DMS 273 treated with DMSO at 0.1 percent for 48 hours (cell line): ENCODE measurements around the gene POU6F2.

Source experiments
- DNase-seq: peaks from one replicate; lab custom pipeline; 2025; lab: John Stamatoyannopoulos, UW

The POU6F2 gene

GRCh38 chr7:39128287-39128843, 150.7 kb downstream of the POU6F2 start:
- no peak for DNase-seq

DNA sequence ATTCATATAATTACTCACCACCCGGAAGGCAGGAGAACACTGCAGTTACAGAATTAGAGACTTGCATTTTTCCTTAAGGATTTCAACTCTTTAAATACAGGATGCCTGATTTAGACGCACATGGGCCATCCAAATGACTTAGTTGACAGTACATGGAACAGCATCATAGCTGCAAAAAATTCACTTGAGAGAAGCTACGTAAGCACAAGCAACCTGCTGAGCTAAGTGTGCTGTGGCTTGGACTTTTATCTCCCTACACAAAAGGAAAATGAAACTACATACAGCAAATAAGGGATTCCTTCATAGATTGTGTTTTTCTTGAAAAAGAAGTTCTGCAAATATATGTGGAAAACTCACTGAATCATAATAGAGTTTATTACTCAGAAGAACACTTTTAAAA, 152.6 kb downstream of the POU6F2 start:
- DNase-seq = no peak

DNA sequence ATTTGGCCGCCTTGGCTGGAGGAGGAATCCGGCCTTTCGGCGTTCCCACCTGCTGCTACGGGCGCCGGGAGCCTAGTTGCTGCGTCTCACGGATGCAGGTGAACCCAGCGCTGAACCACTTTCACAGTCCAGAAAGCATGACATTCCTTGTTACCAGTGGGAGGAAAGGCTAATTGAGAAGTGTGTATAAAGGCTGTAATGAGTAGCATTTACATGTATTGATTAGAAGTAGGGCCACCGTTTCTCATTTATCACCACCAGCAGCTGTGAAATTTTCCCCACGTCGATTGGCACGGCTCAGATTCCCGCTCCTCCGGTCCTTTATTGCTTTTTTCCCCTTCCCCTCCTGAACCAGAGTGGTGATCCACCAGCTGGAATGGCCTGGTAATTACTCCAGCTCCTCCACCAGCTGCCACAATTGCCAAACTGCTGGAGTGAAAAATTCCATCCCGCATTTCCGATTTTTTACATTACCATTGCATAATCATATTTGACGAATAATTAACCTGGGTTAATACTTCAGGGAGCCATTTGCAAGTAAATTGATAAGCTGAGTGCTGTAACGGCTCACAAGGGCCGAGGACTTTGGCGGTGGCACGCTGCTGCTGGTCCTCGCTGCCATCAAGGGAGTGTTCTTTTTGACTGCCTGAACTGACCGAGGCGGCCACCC, 153.3 kb downstream of the POU6F2 start:
- no peak for DNase-seq

- DNase-seq = no peak
Observed at GRCh38 chr7:39132306-39132705, 154.6 kb downstream of the POU6F2 start.

GRCh38 chr7:39133088-39133487, 155.4 kb downstream of the POU6F2 start:
- no peak for DNase-seq

DNA sequence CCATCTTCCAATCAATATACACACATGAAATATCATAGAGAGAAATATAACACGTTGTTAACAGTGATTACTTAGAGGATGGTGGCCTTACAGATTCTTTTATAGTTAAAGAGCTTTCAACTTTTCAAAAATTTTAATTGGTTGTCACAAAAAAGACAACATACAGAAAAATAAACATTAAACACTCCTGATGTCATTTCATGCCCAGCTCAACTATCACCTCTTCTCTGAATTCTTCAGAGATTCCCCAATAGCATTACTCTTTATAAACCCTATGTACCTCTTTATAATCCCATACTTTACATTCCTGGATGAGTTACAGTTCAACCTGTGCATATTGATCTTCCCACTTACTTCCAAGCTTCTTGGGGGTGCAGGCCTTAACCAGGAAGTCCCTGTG, 159.8 kb downstream of the POU6F2 start:
- no peak for DNase-seq

DNA sequence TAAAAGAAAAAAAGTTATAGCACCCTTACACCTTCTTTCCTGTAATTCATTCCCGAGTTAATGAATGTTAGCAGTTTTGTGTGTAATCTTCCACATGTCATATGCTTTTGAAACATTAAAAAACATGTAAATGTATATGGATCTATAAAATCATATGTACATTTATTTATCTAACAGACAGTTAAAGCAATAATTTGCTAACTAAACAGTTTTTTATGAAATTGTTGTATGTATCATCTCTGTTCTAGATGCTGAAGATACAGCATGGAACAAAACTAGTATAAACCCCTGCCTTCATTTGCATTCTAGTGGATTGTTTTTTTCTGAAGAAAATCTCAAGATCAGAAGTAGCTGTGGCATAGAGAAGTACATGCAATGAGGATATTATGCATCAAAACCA, 165.0 kb downstream of the POU6F2 start:
- DNase-seq = no peak

DNA sequence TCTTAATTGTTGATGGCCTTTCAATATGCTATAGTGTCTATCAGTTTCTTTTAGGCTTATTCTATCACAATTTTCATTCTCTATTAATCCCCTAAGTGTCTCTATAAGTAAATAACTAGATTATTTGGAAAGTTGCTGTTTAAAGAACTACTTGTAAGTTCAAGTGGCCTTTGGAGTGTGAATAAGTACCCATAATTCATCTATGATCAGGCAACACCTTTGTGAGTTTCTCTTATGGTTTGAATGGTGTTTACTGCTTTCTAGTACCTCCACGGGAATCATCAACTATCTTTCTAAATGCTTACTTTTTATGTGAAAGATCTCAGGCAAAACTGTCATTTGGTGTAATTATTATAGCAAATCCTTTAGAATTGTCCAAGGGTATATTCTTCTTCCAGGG, 166.7 kb downstream of the POU6F2 start:
- no peak for DNase-seq

DNA sequence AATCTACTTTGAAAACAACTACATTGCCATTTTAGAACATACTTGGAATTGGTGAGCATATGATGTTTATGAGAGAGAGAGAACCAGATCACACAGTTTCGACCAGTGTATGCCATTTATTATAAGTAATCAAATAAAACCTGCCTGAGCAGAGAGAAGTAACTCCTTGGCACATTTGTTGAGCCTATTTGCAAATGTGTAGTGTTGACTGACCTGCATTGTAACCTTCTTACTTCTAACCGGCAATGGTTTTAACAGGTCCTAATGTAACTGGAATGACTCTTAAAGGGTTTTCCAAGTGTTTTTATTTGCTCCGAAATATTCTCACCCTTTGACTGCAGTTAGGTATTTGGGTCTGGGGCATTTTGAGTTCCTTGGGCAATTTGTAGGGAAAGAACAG, 167.6 kb downstream of the POU6F2 start:
- no peak for DNase-seq

DNA sequence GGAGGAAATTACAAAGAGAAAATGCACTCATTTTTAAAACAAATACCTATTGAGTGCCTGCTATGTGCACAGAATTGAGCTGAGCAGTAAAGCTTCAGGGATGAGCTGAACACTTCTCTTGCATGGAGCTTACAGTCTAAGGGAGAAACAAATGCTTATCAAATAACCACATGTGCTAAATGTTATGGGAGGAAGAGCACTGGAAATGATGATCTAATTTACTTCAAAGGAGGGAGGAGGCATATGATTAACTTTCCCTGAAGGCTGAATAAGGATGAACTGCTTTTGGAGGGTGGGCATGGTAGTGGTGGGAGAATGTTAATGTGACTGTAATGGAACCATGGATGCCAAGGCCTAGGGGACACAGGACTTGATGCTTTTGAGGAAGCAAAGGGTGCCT, 168.2 kb downstream of the POU6F2 start:
- no peak for DNase-seq

DNA sequence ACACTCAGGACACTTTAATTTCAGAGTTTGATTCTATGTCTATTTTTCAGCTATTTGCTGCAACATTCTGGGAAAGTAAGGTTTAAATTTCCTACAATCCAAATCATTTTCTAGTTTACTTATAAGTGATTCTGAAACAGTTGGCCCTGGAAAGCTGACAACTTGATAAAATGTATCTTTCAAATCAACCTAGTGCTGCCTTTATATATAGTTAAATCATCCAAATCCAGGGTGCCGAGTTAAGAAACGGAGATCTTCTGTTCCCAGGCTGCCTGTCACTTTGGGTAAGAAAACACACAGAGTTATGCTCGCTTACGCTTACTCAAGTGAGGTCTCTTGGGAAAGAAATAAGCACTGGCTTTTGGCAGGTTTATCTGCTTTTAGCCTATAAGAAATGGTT, 175.0 kb downstream of the POU6F2 start:
- no peak for DNase-seq

DNA sequence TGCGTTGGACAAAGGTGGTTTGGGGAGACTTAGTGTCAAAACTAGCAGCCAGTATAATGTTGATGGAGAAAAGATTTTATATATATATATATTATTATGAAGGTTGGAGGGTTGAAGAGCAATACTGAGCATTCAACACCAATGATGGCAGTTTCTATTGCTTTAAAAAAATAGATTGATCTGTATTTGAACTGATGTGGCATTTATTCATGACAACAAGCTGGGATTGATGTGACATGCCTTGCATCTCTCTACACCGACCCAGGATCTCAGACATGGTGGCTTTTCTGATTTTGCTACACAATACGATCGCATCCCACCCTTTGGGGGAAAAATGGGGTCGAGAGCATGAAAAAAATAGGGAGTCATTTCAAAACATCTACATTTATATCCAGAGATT, 175.4 kb downstream of the POU6F2 start:
- DNase-seq = no peak

- no peak for DNase-seq
Observed at GRCh38 chr7:39153647-39154046, 175.9 kb downstream of the POU6F2 start.

DNA sequence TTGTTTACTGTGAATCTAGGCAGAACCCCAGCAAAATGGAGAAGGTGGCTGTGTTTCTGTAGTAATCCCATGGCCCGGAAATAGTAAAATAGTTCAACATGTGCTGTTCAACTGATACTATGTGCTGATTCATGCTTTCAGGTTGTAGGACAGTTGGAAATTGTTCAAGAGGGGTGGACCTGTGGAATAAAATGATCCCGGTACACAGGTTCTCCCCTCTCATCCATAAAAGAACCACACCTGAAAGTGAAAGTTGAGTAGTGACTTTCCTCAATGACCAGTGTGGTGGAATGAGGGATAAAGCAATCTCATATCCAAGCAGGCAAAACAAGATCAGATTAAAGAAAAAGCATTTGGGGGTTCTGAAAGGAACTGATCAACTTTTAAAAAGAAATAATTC, 177.1 kb downstream of the POU6F2 start:
- DNase-seq = no peak

GRCh38 chr7:39158367-39158766, 180.7 kb downstream of the POU6F2 start:
- no peak for DNase-seq

- DNase-seq = no peak
Observed at GRCh38 chr7:39161903-39162302, 184.2 kb downstream of the POU6F2 start.

GRCh38 chr7:39164887-39165286, 187.2 kb downstream of the POU6F2 start:
- no peak for DNase-seq

DNA sequence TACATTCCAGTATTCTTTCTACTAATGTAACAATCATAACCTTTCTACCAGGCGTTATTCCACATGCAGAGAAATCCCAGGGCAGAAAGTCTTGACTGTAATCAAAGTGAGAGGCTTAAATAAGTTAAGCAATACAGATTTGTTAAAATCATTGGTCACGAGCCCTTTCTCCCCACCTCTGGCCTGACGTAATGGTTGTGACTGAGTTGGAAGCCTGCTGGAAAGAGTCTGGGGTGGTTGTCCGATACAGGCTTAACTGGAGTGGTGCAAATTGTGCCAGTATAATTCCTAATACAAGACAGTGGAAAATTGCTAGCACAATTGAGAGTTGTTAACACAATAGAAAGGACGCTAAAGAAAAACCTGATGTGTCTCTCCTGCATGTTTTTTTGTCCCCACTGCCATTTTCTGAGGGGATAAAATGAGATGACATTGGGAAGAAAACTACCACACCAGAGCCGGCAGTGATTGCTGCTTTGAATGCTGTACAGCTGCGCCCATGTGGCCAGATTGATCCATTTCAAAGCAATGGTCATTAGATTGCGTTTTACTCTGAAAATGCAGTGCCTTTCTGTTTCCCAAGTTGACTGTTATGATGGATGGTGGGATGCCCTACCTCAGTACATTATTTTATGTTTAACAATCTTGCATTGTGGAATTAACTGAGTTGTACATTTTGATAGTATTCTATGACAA, 190.8 kb downstream of the POU6F2 start:
- no peak for DNase-seq

DNA sequence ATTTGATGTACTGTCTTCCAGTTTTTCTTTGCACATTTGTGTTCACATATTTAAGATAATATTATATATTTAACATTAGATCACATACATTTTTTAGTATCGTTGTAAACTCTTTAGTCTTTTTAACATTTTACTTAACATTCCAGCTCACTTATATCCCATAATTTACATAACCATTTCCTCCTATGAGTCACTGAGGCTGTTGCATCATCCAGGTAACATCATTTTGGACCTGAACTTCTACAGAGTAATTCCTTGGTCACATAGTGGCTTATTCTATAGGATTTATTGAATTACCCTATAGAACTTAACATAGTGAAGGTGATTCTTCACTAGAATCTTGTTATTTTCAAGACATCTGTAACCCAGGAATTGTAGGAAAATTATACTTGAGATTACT, 194.4 kb downstream of the POU6F2 start:
- no peak for DNase-seq

- DNase-seq = no peak
Observed at GRCh38 chr7:39181398-39181797, 203.7 kb downstream of the POU6F2 start.

GRCh38 chr7:39183796-39184195, 206.1 kb downstream of the POU6F2 start:
- no peak for DNase-seq

DNA sequence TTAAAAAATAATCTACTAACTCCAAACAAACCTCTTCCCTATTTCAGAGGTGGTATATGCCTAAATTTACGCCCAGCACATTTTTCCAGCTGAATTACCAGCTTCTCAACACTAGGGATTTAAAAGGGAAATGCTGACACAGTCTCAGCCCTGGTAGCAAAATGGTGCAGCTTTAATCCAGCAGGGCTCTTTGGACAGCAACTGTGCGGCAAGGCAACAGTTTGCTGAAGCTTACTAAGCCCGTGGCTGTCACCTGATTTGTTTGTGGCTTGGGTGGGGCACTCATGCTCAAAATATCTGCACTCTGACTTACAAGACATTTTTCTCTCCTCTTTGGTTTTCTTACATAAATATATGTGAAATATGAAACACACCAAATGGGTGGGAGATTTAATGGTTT, 206.7 kb downstream of the POU6F2 start:
- no peak for DNase-seq

- DNase-seq = no peak
Observed at GRCh38 chr7:39186131-39186530, 208.4 kb downstream of the POU6F2 start.

GRCh38 chr7:39186671-39187070, 209.0 kb downstream of the POU6F2 start:
- no peak for DNase-seq
